Breast epithelium (tissue), 3 donors: Measurements from ENCODE around the gene CORO1C.

Experiments
- POLR2A ChIP-seq: fragments of 450-650 bp; IDR thresholded peaks from one replicate; pipeline ENCODE4 v1.6.1; 2016; ENCODE audit warnings: antibody characterized with exemption, mild to moderate bottlenecking, moderate library complexity
- TF ChIP-seq, protein P1 (sequence below), 3 donors: fragments of 450-650 bp; IDR thresholded peaks; one replicate each; pipeline ENCODE4 v1.5.1; 2016 to 2017; ENCODE audit warnings: antibody characterized with exemption in 3 of 3, mild to moderate bottlenecking in 3 of 3, moderate library complexity in 3 of 3

DNA sequence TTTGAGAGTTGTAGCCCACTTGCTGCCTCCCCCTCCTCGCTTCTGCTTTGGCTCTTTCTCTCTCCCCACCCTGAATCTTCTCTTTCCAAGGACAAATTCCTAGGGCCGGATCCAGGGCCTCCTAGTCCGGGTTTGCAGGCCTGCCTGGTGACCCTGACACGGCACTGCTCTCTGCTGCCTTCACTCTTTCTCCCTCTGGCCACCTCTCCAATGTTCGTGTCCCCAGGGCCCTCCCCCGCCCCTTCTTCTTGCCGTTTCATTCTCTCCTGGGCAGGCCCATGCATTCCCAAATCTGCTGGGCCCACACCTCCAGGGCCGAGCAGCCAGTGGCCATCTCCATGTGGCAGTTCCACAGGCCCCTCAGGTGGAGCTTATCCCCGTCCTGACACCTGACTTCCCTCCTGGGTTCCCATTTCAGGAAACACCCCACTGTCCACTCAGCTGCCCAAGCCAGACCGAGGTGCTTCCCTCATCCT is 34.0 kb upstream of the CORO1C start:
- TF ChIP-seq, protein P1, sequence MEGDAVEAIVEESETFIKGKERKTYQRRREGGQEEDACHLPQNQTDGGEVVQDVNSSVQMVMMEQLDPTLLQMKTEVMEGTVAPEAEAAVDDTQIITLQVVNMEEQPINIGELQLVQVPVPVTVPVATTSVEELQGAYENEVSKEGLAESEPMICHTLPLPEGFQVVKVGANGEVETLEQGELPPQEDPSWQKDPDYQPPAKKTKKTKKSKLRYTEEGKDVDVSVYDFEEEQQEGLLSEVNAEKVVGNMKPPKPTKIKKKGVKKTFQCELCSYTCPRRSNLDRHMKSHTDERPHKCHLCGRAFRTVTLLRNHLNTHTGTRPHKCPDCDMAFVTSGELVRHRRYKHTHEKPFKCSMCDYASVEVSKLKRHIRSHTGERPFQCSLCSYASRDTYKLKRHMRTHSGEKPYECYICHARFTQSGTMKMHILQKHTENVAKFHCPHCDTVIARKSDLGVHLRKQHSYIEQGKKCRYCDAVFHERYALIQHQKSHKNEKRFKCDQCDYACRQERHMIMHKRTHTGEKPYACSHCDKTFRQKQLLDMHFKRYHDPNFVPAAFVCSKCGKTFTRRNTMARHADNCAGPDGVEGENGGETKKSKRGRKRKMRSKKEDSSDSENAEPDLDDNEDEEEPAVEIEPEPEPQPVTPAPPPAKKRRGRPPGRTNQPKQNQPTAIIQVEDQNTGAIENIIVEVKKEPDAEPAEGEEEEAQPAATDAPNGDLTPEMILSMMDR (IDR thresholded peaks at IDR 0.05): no peak
- no peak for TF ChIP-seq POLR2A
